ENCODE measurements around the gene FBXL2.

DNA sequence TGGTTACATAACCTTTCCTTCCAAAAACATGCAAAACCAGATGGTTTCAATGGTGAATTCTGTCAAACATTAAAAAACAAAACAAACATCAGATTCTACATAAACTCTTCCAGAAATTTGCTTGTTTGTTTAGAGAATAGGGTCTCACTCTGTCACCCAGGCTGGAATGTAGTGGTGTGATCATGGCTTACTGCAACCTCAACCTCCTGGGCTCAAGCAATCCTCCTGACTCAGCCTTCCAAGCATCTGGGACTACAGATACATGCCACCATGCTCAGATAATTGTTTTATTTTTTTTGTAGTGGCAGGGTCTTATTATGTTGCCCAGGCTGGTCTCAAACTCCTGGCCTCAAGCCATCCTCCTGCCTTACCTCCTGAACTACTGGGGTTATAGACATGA, 36.1 kb downstream of the FBXL2 start:
- TF ChIP-seq, protein P1, sequence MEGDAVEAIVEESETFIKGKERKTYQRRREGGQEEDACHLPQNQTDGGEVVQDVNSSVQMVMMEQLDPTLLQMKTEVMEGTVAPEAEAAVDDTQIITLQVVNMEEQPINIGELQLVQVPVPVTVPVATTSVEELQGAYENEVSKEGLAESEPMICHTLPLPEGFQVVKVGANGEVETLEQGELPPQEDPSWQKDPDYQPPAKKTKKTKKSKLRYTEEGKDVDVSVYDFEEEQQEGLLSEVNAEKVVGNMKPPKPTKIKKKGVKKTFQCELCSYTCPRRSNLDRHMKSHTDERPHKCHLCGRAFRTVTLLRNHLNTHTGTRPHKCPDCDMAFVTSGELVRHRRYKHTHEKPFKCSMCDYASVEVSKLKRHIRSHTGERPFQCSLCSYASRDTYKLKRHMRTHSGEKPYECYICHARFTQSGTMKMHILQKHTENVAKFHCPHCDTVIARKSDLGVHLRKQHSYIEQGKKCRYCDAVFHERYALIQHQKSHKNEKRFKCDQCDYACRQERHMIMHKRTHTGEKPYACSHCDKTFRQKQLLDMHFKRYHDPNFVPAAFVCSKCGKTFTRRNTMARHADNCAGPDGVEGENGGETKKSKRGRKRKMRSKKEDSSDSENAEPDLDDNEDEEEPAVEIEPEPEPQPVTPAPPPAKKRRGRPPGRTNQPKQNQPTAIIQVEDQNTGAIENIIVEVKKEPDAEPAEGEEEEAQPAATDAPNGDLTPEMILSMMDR (IDR thresholded peaks at IDR 0.05): no peak
- no peak for TF ChIP-seq EP300 (IDR thresholded peaks at IDR 0.05)
- no peak for TF ChIP-seq POLR2A (IDR thresholded peaks at IDR 0.05)
- no peak for TF ChIP-seq POLR2AphosphoS5 (IDR thresholded peaks at IDR 0.05)

Measured in suprapubic skin (tissue), 4 donors.